Stimulated activated CD8-positive, alpha-beta memory T cell treated with anti-CD3 and anti-CD28 coated beads, Interleukin-2, amount 100 ng/mL, for 48 hours (primary cell): Measurements from ENCODE around the gene FMR1.

ENCODE experiments used
- DNase-seq, 2 donors: peaks; one replicate each; pipeline ENCODE4 v3.0.0-alpha.2; 2020; ENCODE audit warnings: low read depth in 2 of 2

FMR1 gene

DNA sequence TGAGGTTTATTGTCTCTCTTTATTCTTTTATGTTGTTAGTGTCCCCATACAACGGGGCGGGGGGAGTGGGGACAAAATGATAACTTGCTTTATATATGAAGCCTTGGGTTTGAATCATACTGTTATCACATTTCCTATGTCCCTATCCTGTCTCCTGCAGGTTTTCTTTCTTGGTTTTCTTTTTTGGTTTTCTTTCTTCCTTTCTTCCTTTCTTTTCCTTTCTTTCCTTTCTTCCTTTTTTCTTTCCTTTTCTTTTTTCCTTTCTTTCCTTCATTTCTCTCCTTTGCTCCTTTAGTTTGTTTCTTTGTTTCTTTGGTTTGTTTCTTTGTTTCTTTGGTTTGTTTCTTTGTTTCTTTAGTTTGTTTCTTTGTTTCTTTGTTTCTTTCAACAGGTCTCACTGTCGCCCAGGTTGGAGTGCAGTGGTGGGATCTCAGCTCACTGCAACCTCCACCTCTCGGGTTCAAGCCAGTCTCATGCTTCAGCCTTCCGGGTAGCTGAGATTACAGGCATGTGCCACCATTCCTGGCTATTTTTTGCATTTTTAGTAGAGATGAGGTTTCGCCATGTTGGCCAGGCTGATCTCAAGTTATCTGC lies 4.8 kb downstream of the FMR1 start:
- no peak for DNase-seq

DNA sequence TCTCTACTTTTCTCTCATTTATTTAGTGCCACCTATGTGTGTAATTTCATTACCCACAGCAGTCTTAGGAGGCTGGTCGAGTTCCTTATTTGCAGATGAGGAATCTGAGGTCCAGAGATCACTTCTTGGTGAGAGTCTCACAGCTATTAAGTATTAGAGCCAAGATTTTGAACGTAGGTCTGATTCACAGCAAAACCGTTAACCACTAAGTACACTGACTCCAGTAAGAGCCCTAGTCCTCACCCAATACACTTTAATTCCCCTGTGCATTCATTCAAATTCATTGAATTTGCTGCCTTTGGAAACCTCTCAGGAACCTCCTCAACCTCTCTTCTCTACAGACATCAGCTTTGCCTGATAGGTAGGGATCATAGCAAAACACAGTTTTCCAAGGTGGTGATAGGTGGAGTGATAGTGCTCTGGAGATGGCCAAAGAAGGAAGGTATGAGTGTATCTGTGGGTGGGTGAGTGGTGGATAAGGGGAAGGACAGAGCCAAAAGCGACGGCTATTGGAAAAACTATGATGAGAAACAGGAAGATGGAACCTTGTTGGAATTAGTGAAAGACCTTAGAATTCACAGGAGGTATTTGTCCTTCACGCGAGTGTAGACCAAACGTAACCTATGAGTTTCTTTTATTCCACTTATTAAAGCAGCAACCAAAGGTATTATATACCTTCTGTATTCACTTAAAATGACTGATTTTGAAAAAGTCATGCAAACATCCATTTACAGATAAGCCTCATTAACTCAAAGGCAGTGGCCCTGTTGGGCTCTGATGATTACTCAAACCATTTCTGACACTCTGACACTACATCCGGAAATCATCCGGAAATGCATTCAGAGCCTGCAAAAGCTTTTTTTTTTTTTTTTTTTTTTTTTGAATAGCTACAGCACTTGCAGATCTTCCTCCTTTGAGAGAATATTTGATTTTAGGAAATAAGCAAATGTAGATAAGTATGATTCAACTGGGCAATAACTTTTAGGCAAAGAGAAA lies 6.3 kb downstream of the FMR1 start:
- DNase-seq = no peak

DNA sequence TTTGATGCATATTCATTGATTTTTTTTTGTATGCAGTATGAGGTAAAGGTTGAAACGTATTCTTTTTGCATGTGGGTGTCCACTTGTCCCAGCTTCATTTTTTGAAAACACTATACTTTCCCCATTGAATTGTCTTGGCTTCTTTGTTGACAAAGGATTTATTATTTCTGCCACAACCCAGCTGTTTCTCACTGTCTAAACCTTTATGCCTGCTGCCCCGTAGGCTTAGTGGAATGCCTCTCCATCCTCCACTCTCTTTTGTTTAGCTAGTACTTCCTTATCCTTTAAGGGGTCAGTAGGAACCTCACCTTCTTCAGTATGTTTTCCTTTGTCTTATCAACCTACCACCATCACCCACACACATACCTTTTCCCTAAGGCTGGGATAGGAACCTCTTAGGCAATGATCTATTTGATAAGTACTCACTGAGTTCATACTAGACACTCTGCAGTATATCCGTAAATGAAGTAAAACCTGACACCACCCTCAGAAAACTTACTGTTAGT lies 8.5 kb downstream of the FMR1 start:
- no peak for DNase-seq

DNA sequence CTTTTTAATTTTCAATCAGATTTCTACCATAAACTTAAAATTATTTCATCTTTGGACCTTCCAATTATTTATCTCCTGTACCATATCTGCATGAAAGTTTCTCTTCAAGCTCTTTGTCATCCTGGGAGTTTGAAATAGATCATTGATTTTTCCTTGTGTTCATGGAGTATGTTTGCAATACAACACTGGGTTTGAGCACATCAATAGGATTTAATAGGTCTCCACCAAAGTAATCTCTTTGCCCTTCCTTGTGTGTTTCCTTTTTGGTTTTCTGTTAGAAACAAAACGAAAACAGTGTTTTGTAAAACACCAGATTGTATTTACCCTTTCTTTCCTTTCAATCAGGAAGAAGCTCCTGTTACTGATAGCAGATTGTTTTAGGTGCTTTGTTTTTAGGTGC lies 11.9 kb downstream of the FMR1 start:
- no peak for DNase-seq

DNA sequence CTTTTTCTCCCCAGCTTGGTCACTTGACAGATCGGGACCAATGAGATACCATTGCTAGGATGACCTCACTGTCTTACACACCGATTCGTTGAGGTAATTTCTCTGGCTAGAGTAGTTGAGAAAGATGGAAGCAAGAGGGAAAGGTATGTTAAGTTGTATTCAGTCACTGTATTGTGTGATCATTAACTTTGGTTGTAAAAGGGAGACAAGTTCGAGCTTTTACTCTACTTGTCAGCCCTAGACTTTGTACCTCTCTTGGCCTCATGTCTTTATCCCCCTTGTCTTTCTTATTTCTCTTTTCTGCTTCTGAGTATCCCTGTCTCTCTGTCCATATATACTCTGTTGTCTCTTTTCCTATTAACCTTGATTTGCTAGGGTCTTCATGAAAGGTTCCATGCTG lies 15.5 kb downstream of the FMR1 start:
- no peak for DNase-seq

DNA sequence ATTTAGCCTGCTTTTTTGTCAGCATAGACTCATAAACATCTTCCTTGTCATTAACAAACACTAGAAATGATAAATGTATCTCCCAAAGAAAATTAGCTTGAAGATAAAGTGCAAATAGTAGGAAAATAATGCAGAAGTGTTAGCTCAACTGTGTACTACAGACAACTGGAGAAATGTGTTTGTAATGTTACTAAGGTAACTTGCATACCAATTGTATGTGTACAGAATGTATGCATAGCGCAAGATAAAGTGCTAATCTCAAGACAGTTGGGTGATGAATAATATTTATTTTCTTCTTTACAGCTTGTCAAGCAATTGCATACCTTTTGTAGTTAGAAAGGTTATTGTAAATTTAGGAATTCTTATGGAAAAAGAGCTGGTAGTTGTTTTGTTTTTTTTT lies 22.1 kb downstream of the FMR1 start:
- no peak for DNase-seq

DNA sequence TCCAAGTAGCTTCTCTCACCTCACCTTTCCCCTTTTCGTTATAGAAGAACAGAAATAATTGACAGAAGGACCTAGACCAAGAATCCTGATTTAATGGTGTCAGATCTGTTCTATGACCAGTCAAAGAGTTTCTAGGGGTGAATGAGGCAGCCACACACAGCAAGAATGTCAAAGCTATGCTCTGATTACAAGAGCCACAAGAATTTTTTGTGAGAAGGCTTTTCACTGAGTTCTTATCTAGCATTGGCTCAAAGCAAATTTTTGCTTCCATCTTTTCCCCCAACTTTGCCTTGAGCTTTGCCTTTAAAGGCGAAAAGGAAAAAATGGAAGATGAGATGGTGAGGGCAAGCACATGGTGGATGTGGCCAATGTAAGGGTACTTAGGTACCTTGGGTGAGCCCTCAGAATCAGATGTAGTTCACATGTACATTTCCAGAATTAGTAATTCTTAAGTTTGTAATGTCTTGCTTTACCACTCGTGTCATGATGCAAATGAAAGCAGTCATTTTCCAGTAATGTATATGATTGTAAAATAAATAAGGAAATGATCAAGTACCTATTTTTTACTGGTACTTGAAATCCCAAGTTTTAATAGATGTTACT lies 23.5 kb downstream of the FMR1 start:
- DNase-seq = no peak

DNA sequence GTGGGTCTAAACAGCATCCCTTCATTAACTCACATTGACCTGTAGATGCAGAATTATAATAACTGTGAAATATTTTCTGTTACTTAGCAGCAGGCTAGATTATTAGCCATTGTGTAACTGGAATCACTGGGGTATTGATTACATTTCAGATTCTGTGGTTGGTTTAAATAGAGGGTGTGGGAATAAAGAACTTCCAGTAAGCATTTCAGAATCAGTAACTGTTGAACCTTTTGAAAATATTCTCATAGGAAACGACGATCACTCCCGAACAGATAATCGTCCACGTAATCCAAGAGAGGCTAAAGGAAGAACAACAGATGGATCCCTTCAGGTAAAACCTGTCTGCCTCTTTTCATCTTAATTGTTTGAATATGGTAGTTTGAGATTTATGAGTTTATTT lies 33.6 kb downstream of the FMR1 start:
- no peak for DNase-seq

DNA sequence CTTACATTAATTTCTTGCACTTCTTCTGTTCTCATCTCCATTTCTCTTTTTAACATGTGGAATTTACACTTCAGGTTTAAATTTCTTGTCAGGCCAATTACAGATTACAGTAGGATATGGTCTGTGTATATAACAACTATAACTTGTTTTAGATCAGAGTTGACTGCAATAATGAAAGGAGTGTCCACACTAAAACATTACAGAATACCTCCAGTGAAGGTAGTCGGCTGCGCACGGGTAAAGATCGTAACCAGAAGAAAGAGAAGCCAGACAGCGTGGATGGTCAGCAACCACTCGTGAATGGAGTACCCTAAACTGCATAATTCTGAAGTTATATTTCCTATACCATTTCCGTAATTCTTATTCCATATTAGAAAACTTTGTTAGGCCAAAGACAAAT lies 36.8 kb downstream of the FMR1 start:
- DNase-seq = no peak

DNA sequence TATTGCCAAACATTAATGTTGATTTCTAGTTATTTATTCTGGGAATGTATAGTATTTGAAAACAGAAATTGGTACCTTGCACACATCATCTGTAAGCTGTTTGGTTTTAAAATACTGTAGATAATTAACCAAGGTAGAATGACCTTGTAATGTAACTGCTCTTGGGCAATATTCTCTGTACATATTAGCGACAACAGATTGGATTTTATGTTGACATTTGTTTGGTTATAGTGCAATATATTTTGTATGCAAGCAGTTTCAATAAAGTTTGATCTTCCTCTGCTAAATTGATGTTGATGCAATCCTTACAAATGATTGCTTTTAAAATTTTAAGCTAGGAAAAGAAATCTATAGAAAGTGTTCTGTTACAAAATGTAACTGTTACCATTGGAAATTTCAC lies 38.6 kb downstream of the FMR1 start:
- no peak for DNase-seq

DNA sequence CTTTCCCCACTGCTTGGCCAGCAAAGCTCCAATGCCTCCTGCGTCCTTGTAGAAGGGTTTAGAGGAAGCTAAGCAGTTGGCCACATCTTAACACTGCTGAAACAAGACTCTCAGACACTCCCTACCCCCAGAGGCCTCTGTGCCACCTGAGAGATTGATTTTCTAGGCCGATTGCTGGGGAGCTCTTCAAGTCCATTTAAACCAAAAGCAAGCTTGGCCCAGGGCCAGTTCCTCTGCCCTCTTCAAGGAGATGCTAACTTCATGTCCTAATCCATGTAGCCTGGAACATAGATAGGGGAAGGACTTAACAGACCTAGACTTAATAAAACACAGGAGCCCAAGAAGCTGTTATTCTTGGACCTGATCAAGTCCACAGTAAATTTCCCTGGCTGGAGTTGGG lies 42.3 kb downstream of the FMR1 start:
- DNase-seq = no peak

DNA sequence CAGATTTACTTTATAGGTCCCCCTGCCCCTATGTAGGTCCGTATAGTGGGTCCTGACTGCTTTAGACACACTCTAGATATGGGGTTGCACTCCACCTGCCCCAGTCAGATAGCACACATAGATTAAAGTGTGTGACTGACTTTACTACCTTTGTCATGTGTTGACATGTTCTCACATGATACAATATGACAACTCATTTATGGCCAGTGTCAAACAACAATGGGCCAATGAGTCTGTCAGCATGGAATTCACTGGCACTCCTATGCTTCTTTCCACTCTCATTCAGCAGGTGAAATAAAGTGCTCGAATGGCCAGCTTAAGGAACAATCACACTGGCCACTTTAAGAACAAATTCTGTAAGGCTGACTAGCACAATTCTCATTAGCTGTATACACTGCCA lies 45.6 kb downstream of the FMR1 start:
- no peak for DNase-seq

DNA sequence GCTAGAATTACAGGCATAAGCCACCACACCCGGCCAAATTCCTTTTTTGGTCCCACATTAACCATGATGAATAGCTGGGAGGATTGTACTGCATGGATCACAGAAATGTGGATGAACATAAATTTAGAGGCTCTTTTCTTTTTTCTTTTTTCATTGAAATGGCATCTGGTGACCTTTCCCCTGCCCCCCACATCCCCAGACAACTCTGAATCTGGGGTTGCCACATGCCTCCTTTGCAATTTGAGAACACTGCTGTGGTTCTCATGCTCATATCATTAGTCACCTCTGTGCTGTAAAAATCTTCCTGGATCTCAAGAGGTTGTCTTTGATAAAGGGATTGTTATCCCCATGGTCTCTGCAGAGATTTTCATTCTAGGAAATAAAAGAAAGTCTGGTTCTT lies 46.6 kb downstream of the FMR1 start:
- no peak for DNase-seq

DNA sequence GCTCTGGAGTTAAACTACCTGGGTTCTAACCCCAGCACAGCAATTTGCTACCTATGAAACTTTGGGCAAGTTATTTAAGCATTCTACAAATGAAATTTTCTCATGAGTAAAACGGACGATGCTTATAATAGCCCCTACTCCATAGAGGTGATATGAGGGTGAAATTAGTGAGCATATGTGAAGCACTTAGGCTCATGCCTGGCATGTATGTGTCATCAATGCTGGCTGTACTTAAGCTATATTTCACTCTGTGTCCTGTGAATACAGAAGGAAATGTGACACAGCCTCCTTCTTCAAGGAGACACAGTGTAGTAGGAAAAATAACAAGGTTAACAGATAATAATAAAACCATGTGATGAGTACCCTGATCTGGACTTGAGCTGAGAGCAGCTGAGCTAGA lies 49.0 kb downstream of the FMR1 start:
- DNase-seq = no peak

DNA sequence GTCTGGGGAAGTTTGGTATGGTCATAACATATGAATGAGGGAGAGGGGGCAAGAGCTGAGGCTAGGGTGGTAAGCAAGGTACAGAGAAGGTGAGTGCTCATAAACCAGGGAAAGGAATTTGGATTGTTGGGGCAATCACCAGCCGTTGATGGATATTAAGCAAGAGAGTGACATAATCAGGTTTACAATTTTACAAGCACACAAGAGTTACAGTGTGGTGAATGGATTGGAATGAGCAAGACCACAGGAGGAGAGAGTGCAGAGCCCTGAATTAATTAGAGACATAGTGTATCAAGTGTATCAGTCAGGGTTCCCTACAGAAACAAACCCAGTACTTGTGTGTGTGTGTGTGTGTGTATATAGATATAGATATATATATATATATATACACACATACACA lies 50.8 kb downstream of the FMR1 start:
- DNase-seq = no peak

DNA sequence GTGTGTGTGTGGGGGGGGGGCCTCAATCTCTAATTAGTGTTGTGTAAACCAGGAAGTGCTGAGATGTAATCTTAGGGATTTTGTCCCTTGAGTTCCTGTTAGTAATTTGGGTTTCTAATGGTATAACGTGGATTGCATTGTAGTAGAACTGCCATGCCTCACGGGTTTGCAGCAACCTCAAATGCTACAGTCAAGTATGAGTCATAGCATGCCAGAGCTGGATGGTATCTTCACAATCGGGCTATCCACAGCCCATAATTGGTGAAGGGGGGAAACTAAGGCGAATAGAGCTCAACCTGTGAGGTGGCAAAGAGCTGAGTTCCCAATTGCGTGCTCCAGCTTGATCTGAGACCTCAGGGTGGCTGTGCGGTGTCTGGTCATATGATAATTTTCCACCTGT lies 67.2 kb downstream of the FMR1 start:
- DNase-seq = no peak

DNA sequence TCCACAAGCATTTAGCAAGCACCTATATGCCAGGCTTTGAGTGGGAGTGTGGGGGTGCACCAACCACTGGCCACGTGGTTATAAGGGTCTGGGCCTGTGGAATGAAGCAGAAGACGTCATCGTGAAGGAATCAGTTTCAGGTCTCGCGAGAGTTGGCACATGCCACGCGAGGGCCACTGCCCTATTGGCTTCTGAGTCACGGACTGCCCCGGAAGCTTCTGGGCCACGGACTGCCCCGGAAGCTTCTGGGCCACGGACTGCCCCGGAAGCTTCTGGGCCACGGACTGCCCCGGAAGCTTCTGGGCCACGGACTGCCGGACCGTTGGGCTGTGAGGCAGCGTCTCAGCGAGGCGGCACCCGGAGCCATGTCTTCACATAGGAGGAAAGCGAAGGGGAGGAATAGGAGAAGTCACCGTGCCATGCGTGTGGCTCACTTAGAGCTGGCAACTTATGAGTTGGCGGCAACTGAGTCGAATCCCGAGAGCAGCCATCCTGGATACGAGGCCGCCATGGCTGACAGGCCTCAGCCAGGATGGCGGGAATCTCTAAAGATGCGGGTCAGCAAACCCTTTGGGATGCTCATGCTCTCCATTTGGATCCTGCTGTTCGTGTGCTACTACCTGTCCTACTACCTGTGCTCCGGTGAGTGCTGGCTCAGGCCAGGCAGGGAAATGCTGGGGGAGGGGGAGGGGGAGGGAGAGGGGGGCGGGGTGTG lies 69.5 kb downstream of the FMR1 start, which contains the start of gene FMR1NB:
TSS of gene FMR1NB (plus strand) at position 300 of the 715 bp plus-strand sequence. CDS start at position 366, 66 bp downstream.
- DNase-seq = no peak
